Fibroblast of the aortic adventitia (primary cell): ENCODE results near the gene SPRR1B. TPM values are rescaled to one million over a fixed set of nuclear protein-coding genes. Genes with fewer than 3 reads are reported as not detected.

Source experiments
- DNase-seq: peaks from one replicate; pipeline ENCODE4 v3.0.0-alpha.2; 2010; ENCODE audit warnings: low read depth
- H3K4me3 ChIP-seq: 2 replicates; pipeline ENCODE4 v1.5.1; 2011; ENCODE audit warnings: low read depth, mild to moderate bottlenecking, control low read depth, low read length, moderate library complexity
- total RNA-seq: library from RNA; depleted of rRNA; stranded (reverse); fragments of >200 nt; gene quantifications from 2 replicates; pipeline ENCODE4 v1.2.3, GENCODE V29; 2012; ENCODE audit warnings: low replicate concordance
- TF ChIP-seq, protein P1 (sequence below): IDR thresholded peaks from 2 replicates; pipeline ENCODE4 v1.5.1; 2011; ENCODE audit warnings: mild to moderate bottlenecking, low read length, control low read depth, inconsistent platforms; ENCODE audit not compliant: insufficient read depth

Gene SPRR1B, protein sequence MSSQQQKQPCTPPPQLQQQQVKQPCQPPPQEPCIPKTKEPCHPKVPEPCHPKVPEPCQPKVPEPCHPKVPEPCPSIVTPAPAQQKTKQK
- not detected in 2 replicates for total RNA-seq

DNA sequence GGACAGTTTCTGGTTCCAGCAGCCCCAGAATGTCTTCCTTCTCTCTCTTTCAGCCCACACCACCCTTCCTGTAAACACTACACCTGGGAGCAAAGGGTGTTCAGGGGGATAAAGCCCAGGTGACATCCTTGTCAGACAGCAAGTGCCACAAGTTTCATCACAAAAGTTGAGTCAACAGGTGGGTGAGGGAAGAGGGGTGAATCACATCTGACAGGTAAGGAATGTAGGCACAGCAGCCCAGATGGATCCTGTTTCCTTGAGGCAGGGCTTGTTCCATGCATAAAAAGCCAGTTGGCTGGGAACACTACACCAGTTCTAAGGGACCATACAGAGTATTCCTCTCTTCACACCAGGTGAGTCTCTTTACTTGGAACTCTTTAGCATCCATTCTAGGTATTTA lies at the start of gene SPRR1B:
Gene SPRR1B, plus strand, starts transcription at position 309 of the 400 bp plus-strand sequence. CDS start 1,143 bp downstream, outside the sequence.
- H3K4me3 ChIP-seq: no peak within 1 kb of the TSS
- TF ChIP-seq, protein P1, sequence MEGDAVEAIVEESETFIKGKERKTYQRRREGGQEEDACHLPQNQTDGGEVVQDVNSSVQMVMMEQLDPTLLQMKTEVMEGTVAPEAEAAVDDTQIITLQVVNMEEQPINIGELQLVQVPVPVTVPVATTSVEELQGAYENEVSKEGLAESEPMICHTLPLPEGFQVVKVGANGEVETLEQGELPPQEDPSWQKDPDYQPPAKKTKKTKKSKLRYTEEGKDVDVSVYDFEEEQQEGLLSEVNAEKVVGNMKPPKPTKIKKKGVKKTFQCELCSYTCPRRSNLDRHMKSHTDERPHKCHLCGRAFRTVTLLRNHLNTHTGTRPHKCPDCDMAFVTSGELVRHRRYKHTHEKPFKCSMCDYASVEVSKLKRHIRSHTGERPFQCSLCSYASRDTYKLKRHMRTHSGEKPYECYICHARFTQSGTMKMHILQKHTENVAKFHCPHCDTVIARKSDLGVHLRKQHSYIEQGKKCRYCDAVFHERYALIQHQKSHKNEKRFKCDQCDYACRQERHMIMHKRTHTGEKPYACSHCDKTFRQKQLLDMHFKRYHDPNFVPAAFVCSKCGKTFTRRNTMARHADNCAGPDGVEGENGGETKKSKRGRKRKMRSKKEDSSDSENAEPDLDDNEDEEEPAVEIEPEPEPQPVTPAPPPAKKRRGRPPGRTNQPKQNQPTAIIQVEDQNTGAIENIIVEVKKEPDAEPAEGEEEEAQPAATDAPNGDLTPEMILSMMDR: no peak
- DNase-seq: no peak

DNA sequence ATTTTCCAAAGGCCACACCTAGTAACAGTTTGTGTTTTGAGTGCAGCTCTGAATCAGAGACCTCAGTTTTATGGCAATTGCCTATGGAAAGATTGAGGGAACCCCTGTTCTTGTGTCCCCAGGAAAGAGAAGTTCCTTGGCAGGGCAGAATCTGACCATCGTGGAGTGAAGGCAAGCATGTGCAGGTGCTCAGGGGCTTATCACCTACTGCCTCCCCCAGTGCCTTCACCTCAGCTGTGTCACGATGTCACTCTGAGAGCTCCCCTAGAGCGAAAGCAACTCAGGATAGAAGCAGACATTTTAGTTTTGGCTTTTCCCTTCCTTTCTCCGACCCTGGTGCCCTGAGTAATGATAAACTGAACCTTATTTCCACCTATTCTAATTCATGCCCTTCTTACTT lies 48.9 kb upstream of the SPRR1B start:
- TF ChIP-seq, protein P1: no peak
- no peak for DNase-seq
- H3K4me3 ChIP-seq: no peak overlapping the region

GRCh38 chr1:152983234-152983633 lies 47.8 kb upstream of the SPRR1B start:
- TF ChIP-seq, protein P1: no peak
- DNase-seq: no peak
- no peak overlapping the region for H3K4me3 ChIP-seq

DNA sequence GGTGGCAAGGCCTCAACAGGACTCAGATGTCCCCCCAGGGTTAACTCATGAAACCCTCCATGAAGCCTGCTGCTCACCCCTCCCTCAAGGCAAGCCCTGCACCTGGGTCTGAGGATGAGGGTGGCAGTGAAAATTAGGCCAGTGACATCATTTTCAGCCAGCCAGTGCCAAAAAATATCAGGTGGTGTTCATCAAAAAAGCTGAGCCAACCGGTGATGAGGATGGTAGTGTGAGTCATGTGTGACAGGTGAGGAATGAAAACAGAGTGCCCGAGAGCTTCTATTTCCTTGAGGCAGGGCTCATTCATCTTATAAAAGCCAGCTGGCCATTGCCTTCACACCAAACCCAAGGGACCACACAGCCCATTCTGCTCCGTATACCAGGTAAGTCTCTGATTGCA lies 47.3 kb upstream of the SPRR1B start, which contains the start of gene SPRR1A:
Gene SPRR1A, plus strand, starts transcription at position 339 of the 400 bp plus-strand sequence. CDS start 1,150 bp downstream, outside the sequence.
- TF ChIP-seq, protein P1: no peak
- DNase-seq: no peak

DNA sequence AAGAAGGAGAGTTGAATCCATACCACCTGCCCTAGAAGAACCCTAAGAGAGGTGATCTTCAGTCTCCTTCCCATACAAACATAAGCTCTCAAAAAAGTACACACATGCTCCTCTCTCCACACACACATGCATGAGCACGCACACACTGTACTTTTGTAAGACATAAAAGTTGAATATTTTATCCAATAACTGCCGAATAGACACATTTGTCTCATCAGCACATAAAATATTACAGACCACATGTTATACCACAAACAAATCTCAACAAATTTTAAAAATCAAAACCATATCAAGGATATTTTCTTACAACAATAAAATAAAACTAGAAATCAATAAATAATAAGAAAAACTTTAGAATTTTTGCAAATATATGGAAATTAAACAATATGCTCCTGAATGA lies 44.4 kb upstream of the SPRR1B start:
- TF ChIP-seq, protein P1: no peak
- DNase-seq: no peak
- no peak overlapping the region for H3K4me3 ChIP-seq

More for the DNA sequence above, 47.3 kb upstream of the SPRR1B start, which contains the start of gene SPRR1A:
- no peak within 1 kb of the TSS for H3K4me3 ChIP-seq

DNA sequence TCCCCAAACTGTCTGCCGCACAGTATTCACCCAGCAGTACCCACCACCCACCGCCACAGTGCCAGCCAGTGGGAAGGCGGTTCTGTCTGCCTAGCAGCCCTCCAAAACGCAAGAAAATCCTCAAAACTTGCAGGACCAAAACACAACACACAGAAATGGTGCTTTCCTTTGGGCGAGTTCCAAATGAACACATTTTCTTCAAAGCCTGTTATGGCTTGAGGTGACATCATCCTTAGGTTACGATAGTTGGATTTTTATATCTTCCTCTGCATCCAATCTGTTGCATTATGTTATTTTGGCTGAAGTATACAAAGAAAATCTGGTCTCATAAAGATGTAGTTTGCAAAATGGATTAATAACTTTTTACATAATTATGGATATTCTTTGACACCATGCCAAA lies 37.8 kb upstream of the SPRR1B start:
- TF ChIP-seq, protein P1: no peak
- no peak overlapping the region for H3K4me3 ChIP-seq
- no peak for DNase-seq

GRCh38 chr1:152995842-152996241 lies 35.2 kb upstream of the SPRR1B start:
- no peak for DNase-seq
- TF ChIP-seq, protein P1: no peak
- H3K4me3 ChIP-seq: no peak overlapping the region
